ENCODE results near the gene IGSF21.

Gene IGSF21

DNA sequence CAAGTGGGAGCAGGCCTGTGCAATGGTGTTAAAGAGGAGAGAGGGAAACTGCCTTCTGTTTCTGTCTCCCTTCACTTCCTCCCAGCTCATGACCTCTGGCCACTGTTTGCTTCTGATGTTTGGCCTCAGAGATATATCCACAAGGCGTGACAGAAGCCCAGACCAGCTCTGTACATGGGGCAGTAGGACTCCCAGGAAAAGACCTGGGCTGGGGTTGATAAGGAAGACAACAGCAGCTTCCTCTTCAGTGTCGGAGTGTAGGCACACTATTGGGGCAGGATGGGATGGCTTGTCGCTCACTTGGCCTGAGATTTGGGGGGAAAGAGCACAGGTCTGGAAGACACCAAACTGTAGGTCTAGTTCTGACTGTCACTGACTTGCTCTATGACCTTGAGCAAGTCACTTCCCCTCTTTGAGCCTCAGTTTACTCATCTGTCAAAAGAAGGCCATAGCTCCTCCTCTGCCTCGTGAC lies 305.3 kb downstream of the IGSF21 start:
- Histone ChIP-seq H4K20me1 (ENCODE audit: insufficient read depth) (no peaks in the 10 kb centered on the region), H3K27ac (no peak overlapping the region), H3K4me3 (IDR thresholded peaks at IDR 0.05; ENCODE audit: insufficient read depth, low read depth, low read length) (no peak overlapping the region), H2AFZ (ENCODE audit: low read depth) (no peak overlapping the region), H3K4me1 (ENCODE audit: low read depth, poor library complexity, severe bottlenecking) (no peaks in the 10 kb centered on the region), H3K36me3 (ENCODE audit: insufficient read depth) (no peaks in the 10 kb centered on the region), H3K79me2 (ENCODE audit: insufficient read depth, low read depth) (no peaks in the 10 kb centered on the region), H3K9ac (no peak overlapping the region), H3K4me2 (no peak overlapping the region), H3K27me3 (ENCODE audit: insufficient read depth, low read depth) (peaks cover 4% of the 10 kb centered on the region; the same call in 1 of the 2 replicates)
- TF ChIP-seq CTCF (conservative IDR thresholded peaks at IDR 0.05; ENCODE audit: low read depth, low read length), result no peak

DNA sequence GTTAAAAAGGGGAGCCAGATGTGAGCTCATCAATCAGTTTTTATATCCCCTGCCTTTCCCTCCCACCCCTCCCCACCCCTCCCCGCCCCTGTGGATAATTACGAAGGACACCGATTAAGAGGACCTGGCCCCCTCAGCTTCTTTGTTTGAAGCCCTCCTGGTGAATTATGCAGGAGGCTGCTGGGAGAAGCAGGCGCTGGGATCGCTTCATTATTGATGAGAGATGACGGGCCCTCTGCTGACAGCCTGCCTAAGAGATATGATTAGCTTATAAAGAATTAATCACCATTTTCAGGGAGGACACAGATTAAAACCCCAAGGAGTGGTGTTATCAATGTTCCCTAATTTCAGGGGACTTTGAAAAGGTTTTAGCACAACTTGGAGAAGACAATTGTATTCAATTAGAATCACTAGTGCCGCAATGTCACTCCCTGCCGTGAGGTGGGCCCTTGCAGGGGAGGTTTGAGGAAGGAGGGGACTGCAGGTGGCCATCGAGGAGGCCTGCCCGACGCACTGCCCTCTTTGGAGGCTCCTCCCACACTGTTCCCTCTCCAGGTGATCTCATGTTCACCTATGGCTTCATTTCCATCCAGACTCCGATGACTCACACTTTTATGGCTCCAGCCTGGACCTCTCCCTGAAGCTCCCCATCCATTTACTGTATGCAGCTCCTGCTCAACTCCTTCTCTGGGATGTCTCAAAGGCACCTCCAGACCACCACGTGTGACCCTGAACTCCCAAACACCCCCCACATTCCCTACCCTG lies 306.1 kb downstream of the IGSF21 start:
- Histone ChIP-seq H3K4me2 (no peak overlapping the region), H3K36me3 (ENCODE audit: insufficient read depth) (no peaks in the 10 kb centered on the region), H3K9ac (no peak overlapping the region), H2AFZ (ENCODE audit: low read depth) (no peak overlapping the region), H3K4me3 (IDR thresholded peaks at IDR 0.05; ENCODE audit: insufficient read depth, low read depth, low read length) (no peak overlapping the region), H3K27ac (no peak overlapping the region), H3K27me3 (ENCODE audit: insufficient read depth, low read depth) (peaks cover 4% of the 10 kb centered on the region; the same call in 1 of the 2 replicates), H3K4me1 (ENCODE audit: low read depth, poor library complexity, severe bottlenecking) (no peaks in the 10 kb centered on the region), H4K20me1 (ENCODE audit: insufficient read depth) (no peaks in the 10 kb centered on the region), H3K79me2 (ENCODE audit: insufficient read depth, low read depth) (no peaks in the 10 kb centered on the region)
- no peak for TF ChIP-seq CTCF (conservative IDR thresholded peaks at IDR 0.05; ENCODE audit: low read depth, low read length)

DNA sequence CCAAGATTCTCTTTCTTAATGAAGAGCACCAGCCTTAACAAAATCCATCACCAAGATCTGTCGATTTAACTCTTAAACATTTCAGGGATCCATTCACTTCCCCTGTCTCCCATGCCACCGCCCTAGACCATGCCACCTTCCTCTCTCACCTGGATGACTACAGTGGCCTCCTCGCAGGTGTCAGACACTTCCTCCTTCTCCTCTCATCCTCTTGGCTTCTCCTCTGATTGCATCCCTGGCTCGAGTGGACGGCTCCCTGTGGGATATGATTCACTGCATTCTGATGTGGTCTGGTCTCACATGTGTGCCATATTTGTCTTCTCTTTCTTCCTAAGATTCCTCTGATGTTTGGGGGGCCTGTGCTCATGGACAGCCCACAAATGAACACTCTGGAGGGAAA lies 306.7 kb downstream of the IGSF21 start:
- TF ChIP-seq CTCF (conservative IDR thresholded peaks at IDR 0.05; ENCODE audit: low read depth, low read length), result no peak
- Histone ChIP-seq H2AFZ (ENCODE audit: low read depth) (no peak overlapping the region), H3K79me2 (ENCODE audit: insufficient read depth, low read depth) (no peaks in the 10 kb centered on the region), H3K4me2 (no peak overlapping the region), H3K9ac (no peak overlapping the region), H4K20me1 (ENCODE audit: insufficient read depth) (no peaks in the 10 kb centered on the region), H3K4me3 (IDR thresholded peaks at IDR 0.05; ENCODE audit: insufficient read depth, low read depth, low read length) (no peak overlapping the region), H3K4me1 (ENCODE audit: low read depth, poor library complexity, severe bottlenecking) (no peaks in the 10 kb centered on the region), H3K27me3 (ENCODE audit: insufficient read depth, low read depth) (peaks cover 4% of the 10 kb centered on the region; the same call in 1 of the 2 replicates), H3K27ac (no peak overlapping the region), H3K36me3 (ENCODE audit: insufficient read depth) (no peaks in the 10 kb centered on the region)

DNA sequence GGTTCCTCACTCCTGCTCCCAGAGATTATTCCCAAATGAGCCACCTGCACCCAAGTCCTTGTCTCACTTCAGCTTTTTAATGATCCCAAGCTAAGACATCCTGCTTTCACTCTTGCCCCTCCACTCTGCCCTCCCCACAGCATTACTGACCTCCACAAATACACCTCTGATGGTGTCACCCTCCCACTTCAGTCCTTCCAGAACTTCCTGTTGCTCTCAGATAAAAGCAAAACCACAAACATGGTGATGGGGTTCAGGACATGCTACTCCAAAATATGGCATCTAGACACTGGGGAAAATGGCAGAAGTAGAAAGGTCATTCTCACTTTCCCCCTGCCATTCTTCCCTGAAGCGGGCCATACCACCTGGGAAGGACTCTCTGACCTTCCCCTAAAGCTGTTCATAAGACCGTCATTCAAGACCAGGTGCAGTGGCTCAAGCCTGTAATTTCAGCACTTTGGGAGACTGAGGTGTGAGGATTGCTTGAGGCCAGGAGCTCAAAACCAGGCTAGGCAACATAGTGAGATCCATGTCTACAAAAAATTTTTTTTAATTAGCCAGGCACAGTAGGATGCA lies 307.4 kb downstream of the IGSF21 start:
- peaks cover 4% of the 10 kb centered on the region; the same call in 1 of the 2 replicates for H3K27me3 ChIP-seq (ENCODE audit: insufficient read depth, low read depth)
- no peak overlapping the region for H3K27ac ChIP-seq
- no peaks in the 10 kb centered on the region for H3K79me2 ChIP-seq (ENCODE audit: insufficient read depth, low read depth)
- no peaks in the 10 kb centered on the region for H4K20me1 ChIP-seq (ENCODE audit: insufficient read depth)
- H3K9ac ChIP-seq, result no peak overlapping the region
- H3K4me1 ChIP-seq (ENCODE audit: low read depth, poor library complexity, severe bottlenecking), result no peaks in the 10 kb centered on the region
- TF ChIP-seq CTCF (conservative IDR thresholded peaks at IDR 0.05; ENCODE audit: low read depth, low read length), result no peak
- H3K4me3 ChIP-seq (IDR thresholded peaks at IDR 0.05; ENCODE audit: insufficient read depth, low read depth, low read length), result no peak overlapping the region
- H2AFZ ChIP-seq (ENCODE audit: low read depth), result no peak overlapping the region
- no peak overlapping the region for H3K4me2 ChIP-seq
- no peaks in the 10 kb centered on the region for H3K36me3 ChIP-seq (ENCODE audit: insufficient read depth)
